DND-41 (cell line): ENCODE results near the gene SEMA3A.

Source experiments
- CTCF ChIP-seq: IDR thresholded peaks from 2 replicates; pipeline ENCODE4 v1.5.1; 2012; ENCODE audit warnings: borderline replicate concordance, low read length, moderate library complexity, mild to moderate bottlenecking; ENCODE audit not compliant: poor library complexity, severe bottlenecking; ENCODE audit errors: extremely low read depth
- EZH2 ChIP-seq: IDR thresholded peaks from 3 replicates; pipeline ENCODE4 v1.6.1; 2012; ENCODE audit warnings: borderline replicate concordance, low read depth, mild to moderate bottlenecking, moderate library complexity, low read length, inconsistent platforms; ENCODE audit not compliant: severe bottlenecking

- TF ChIP-seq CTCF (no peak), EZH2 (no peak)
Observed at GRCh38 chr7:84112771-84113170, 81.8 kb downstream of the SEMA3A start.
